Measurements from ENCODE around the gene STPG2. TPM values are rescaled to one million over a fixed set of nuclear protein-coding genes. Genes with fewer than 3 reads are reported as not detected.

STPG2 gene
- total RNA-seq, 1 experiment from 2014 or later, result 0.20 TPM

DNA sequence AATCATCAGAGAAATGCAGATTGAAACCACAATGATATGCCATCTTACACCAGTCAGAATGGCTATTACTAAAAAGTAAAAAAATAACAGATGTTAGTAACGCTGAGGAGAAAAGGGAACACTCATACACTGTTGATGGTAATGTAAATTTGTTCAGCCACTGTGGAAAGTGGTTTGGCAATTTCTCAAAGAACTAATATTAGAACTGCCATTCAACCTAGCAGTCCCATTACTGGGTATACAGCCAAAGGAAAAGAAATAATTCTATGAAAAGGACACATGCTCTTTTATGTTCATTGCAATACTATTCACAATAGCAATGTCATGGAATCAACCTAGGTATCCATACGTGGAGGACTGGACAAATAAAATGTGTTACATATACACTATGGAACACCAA, 566.3 kb downstream of the STPG2 start:
- Histone ChIP-seq H3K9ac (ENCODE audit: extremely low read depth, insufficient read length, low read length) (no peak overlapping the region), H3K9me3 (ENCODE audit: control insufficient read depth, low read depth, low read length) (no peaks in the 10 kb centered on the region), H3K23ac (ENCODE audit: insufficient read length, low read depth, low read length) (no peak overlapping the region), H3K56ac (ENCODE audit: insufficient read length, low read depth, low read length) (no peak overlapping the region), H3K4ac (ENCODE audit: low read depth, low read length) (no peak overlapping the region), H3K4me2 (ENCODE audit: insufficient read depth, insufficient read length, low read length) (no peak overlapping the region), H4K91ac (ENCODE audit: insufficient read length, low read depth, low read length) (no peak overlapping the region), H4K20me1 (ENCODE audit: control insufficient read depth, insufficient read depth, insufficient read length) (no peaks in the 10 kb centered on the region), H3T11ph (ENCODE audit: low read length) (no peak overlapping the region), H2BK20ac (ENCODE audit: low read depth, low read length, poor library complexity, severe bottlenecking) (no peak overlapping the region), H2BK12ac (ENCODE audit: insufficient read length, low read depth, low read length) (no peak overlapping the region), H4K5ac (ENCODE audit: insufficient read length, low read depth, low read length) (no peak overlapping the region), H2AK5ac (ENCODE audit: insufficient read length, low read length) (no peak overlapping the region), H3K14ac (ENCODE audit: insufficient read depth, low read length) (no peak overlapping the region), H3K27me3 (ENCODE audit: insufficient read depth, low read length) (no peaks in the 10 kb centered on the region), H2AFZ (ENCODE audit: low read length) (no peak overlapping the region), H3K4me1 (ENCODE audit: insufficient read depth, low read length) (no peaks in the 10 kb centered on the region), H3K79me2 (ENCODE audit: insufficient read depth, low read length) (no peaks in the 10 kb centered on the region), H3K23me2 (ENCODE audit: insufficient read length, low read depth, low read length, poor library complexity, severe bottlenecking) (no peaks in the 10 kb centered on the region), H4K8ac (replicated peaks; ENCODE audit: insufficient read length, low read depth, low read length) (no peak overlapping the region), H3K27ac (ENCODE audit: insufficient read length, low read depth, low read length) (no peak overlapping the region), H2BK5ac (ENCODE audit: insufficient read length, low read length) (no peak overlapping the region), H2BK120ac (ENCODE audit: low read depth, low read length, poor library complexity, severe bottlenecking) (no peak overlapping the region), H3K79me1 (ENCODE audit: insufficient read depth, low read depth, low read length, poor library complexity, severe bottlenecking) (no peaks in the 10 kb centered on the region), H3K18ac (ENCODE audit: insufficient read length, low read depth, low read length) (no peak overlapping the region), H2BK15ac (ENCODE audit: low read depth, low read length) (no peak overlapping the region)
- H3K27ac Mint-ChIP-seq, result no peak overlapping the region
- H3K27me3 Mint-ChIP-seq (ENCODE audit: low read depth), result no peaks in the 10 kb centered on the region
- no peak for DNase-seq
- H3K4me1 Mint-ChIP-seq, result no peaks in the 10 kb centered on the region
- WGBS (ENCODE audit: extremely low coverage, insufficient read length, low lambda C conversion rate), result no CpG with 5 or more reads among the region's 2 CpGs
- no peaks in the 10 kb centered on the region; a peak in 2 of 7 replicates for H3K36me3 Mint-ChIP-seq (ENCODE audit: insufficient read depth in 1 of 3, low read depth in 3 of 3)
- peaks cover 0 to 3% of the 10 kb centered on the region in 2 experiments; a peak in 2 of 5 replicates for H3K9me3 Mint-ChIP-seq
- no peak for TF ChIP-seq CTCF (conservative IDR thresholded peaks at IDR 0.05)
- H3K4me3 Mint-ChIP-seq, result no peak overlapping the region

All from H9 (cell line).